GM18951 (cell line): ENCODE measurements around the gene SHISAL2A.

Experiments used
- POLR2A ChIP-seq: IDR thresholded peaks from 4 replicates; pipeline ENCODE4 v1.6.1; 2011; ENCODE audit warnings: mild to moderate bottlenecking; ENCODE audit not compliant: insufficient read length, insufficient read depth; ENCODE audit errors: extremely low read depth
- in situ Hi-C: fragments of 300-500 bp; cut with MboI; formaldehyde crosslinking; loops from one replicate; pipeline ENCODE4 v1.12.0; 2022; ENCODE audit warnings: low sequenced_read_pairs, mixed read lengths, inconsistent platforms; ENCODE audit not compliant: unreplicated experiment

The SHISAL2A gene

DNA sequence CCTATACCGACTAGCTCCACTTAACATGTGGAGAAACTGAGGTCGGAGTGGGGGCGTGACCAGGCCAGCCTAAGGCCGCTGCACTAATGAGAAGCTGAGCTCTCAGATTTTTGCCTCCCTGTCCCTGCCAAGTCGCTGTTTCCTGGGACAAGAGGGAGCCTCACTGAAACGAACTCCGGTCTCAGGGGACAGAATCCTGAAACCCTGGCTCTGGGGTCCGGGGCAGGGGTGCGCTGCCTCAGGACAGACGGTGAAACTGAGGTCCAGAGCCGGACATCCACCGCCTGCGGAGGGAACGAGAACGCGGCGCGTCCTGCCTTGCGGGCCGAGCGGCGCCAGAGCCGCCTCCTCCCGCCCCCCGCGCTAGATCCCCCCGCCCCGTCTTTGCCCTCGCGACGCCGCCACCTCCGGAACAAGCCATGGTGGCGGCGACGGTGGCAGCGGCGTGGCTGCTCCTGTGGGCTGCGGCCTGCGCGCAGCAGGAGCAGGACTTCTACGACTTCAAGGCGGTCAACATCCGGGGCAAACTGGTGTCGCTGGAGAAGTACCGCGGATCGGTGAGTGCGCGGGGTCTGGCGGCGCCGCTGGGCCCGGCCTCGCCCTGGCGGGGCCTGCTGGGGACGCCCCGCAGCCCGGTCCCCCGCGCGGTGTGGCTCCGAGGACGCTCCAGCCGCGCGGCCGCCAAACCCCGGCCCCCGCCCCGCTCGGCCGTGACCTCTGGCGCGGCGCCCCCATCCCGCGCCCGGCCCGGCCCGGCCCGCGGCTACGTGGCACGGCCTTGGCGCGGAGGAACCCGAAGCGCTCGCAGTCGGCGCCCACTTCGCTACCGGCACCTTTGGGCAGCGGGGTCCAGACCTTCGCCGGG lies 30.7 kb upstream of the SHISAL2A start, which contains the start of gene GPX7:
Gene GPX7 (plus strand): TSS at position 381 of the 865 bp plus-strand sequence. CDS start 39 bp downstream, at position 420.
- TF ChIP-seq POLR2A, result peak; percentile 32
- in situ Hi-C loops, result no loop called here

DNA sequence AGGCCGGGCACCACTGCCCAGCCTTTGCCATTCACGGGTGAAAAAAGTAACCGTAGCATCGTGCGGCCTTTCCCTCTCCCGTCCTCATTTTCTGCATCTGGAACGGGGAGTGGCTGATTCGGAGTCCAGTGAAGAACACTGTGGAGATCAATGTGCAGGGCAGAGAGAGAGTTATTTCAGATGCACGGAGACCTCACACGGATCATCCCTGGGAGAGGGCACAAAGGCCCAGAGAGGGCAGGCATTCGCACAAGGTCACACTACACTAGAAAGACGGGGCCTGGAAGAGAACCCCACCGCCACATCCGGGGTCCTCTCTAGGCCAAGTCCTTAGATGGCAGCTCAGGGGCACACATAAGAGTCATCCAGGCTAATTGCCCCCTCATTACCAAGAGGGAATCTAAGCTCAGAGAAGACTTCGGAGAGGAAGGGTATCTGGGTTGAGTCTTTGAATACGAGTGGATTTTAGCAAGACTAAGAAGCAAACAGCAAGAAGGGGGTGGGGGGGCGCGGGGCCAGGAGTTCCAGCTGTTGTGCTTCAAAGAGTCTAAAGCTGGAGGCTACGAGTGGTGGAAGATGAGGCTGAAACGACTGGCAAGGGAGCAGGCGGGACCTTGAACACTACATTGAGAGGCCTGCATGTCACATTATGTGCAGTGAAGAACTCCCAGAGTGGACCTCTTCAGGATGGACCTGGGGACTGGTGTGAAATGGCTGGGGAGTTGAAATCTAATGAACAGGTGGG lies 29.9 kb upstream of the SHISAL2A start:
- in situ Hi-C loops, result no loop called here
- no peak for TF ChIP-seq POLR2A

DNA sequence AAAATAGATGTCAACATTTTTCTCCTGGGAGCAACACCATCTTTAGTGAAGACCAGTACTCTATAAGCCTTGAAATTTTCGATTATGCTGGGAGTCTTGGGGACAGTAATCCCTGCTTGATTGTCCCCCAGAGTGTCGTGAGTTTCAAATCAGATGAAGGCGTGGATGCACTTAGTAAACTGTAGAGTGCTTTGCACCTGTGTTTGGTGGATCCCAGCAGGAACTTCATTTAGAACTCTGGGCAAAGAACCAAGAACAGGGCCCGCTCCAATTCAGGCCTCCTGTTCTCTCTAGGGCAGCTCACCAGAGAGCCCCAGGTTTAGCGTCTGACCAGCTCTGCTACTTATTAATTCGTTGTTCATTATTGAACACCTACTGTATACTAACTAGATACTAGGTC lies 29.3 kb upstream of the SHISAL2A start:
- in situ Hi-C loops, result no loop called here
- no peak for TF ChIP-seq POLR2A

DNA sequence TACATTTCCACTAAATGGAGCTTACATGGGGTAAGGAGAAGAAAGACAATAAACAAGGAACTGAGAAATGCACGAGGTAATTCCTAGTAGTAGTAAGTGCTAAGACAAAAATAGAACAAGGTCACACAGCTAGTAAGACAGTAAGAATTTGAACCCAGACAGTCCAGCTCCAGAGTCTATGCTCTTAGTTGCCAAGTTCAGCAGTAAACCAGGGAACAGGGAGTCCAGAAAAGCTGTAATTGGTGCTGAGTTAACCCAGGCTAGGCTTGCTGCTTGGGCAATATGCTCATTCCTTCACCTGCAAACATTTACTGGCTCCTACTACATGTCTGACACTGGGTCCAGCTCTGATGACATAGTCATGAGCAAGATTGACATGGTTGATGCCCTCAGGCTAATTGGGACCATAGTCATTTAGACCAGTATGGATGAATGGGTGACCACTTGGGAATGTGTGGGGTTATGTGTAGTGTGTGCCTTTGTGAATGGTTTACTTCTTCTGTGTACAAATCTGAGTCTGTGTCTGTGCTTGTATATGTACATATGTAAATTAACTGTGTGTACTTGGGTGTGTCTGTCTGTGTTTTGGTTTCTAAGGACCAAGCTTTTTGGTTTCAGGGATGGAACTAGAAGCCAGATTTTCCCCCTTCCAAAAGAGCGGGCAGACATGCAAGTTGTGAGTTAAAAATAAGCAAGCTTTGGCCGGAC lies 28.8 kb upstream of the SHISAL2A start:
- in situ Hi-C loops, result no loop called here
- no peak for TF ChIP-seq POLR2A

DNA sequence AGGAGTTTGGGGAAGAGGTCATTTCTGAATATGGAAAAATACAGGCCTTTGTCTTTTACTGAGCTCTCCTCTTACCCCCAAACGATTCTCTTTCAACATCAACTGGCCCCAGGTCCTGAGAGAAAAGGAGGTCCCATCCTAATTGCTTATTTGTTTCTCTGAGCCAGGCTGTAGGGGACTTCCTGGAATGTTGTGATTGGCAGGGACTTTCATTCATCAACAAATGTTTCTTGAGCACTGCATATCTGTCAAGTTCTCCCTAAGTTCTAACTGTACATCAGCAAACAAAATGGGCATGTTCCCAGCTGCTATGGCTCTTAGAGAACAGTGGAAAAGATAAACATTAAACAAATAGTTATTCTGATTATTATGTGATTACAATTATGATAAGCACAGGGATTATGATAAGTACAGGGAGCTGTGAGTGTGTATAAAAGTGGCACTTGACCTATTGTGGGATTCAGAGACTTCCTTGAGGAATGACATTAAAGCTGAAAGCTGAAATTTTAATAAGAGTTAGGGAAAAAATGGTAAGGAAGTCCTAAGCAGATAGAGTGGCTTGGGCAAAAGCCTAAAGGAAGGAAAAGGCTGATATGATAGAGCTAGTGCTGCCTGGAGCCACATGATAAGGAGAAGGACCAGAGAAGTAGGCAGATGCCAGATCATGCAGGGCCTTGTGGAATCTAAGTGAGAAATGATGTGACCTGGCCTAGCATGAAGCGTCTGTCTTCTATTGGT lies 19.2 kb upstream of the SHISAL2A start:
- TF ChIP-seq POLR2A, result no peak
- in situ Hi-C loops, result no loop called here

DNA sequence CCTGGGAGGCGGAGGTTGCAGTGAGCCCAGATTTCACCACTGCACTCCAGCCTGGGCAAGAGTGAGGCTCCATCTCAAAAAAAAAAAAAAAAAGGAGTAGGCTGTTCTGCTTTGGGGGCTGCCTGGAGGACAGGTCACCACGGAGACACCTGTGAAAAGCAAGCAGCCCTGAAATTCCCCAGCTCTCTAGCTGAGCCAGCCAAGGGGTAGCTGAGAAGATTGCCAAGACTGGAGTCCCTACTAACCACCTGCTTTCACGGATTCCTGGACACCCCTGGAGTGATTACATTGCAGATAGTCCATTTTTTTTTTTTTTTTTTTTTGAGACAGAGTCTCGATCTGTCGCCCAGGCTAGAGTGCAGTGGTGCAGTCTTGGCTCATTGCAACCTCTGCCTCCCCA lies 18.3 kb upstream of the SHISAL2A start:
- no peak for TF ChIP-seq POLR2A
- in situ Hi-C loops, result no loop called here

DNA sequence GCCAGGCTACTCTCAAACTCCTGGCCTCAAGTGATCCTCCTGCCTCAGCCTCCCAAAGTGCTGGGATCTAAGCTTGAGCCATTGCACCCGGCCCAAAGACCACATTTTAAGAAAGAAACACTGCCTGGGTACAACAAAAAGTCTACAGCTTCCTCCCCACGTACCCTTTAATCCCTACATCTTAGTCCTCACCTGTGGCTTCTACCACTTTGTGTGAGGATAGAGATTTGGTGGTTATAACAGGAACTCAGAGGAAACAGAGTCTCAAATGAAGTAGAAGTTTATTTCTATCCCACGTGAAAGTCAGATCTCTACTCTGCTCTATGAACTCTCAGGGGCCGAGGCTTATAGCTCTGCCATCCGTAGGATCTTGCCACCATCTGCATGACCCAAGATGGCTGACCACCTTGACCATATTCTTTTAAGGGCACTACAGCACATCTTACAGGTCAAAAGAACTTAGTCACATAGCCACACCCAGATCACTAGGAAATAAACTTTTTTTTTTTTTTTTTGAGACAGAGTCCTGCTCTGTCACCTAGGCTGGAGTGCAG lies 17.4 kb upstream of the SHISAL2A start:
- no peak for TF ChIP-seq POLR2A
- in situ Hi-C loops, result no loop called here

DNA sequence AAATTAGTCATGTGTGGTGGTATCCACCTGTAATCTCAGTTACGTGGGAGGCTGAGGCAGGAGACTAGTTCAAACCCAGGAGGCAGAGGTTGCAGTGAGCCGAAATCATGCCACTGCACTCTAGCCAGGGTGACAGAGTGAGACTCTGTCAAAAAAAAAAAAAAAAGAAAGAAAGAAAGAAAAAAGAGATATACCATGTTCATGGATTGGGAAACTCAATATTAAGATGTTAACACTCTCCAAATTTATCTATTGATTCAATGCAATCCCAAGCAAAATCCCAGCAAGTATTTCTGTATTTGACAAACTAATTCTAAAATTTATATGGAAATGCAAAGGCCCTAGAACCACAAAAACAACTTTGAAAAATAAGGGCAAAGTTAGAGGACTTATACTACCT lies 11.0 kb upstream of the SHISAL2A start:
- in situ Hi-C loops, result no loop called here
- TF ChIP-seq POLR2A, result no peak

DNA sequence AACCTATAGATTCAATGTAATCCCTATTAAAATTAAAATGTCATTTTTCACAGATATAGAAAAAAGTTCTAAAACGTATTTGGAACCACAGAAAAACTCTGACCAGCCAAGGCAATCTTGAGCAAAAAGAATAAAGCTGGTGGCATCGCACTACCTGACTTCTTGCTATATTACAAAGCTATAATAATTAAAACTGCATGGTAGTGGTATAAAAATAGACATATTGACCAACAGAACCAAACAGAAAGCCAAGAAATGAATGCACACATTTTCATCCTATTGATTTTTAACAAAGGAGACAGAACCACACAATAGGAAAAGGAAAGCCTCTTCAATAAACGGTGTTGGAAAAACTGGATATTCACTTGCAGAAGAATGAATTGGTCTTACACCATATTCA lies 9.2 kb upstream of the SHISAL2A start:
- in situ Hi-C loops, result no loop called here
- TF ChIP-seq POLR2A, result no peak

DNA sequence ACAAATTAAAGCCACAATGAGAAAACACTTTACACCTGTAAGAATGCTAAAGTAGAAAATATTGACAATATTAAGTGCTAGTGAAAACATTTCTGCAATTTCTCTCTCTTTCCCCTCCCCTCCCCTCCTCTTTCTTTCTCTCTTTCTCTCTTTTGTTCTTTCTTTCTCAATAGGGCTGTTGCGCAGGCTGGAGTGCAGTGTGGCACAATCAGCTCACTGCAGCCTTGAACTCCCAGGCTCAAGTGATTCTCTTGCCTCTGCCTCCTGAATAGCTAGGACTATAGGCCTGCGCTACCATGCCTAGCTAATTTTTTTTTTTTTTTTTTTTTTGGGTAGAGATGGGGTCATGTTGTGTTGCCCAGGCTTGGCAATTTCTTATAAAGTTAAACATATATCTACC lies 5.9 kb upstream of the SHISAL2A start:
- in situ Hi-C loops, result no loop called here
- TF ChIP-seq POLR2A, result no peak

DNA sequence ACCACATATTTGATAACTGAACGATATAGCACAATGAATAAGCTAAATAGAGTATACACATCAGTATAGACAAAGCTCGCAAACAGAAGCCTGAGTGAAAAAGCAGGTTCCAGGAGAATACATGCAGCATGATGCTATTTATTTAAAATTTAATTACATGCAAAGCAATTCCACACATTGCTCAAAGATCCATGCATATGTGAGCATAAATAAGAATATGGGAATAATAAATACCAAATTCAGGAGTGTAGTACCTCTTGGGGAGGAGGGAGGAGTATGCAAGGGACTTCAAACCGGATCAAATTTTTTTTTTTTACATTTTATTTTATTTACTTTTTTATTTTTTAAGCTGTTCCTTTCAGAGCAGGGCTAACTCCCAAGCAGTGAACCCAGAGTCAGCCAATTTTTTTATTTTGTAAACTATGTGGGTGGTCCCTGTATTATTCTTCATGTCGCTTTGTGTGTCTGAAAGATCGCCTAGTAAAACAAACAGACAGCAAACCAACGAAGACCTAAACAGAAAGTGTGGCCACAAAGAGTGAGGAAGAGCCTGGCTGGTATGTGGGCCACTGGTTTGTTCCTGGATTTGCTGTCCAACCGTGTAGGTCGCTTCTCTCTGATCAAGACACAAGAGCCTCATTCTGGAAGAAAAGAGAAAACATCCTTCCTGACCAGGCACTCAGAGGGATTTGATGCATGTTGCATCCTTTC lies 4.2 kb upstream of the SHISAL2A start:
- no peak for TF ChIP-seq POLR2A
- in situ Hi-C loops, result no loop called here

DNA sequence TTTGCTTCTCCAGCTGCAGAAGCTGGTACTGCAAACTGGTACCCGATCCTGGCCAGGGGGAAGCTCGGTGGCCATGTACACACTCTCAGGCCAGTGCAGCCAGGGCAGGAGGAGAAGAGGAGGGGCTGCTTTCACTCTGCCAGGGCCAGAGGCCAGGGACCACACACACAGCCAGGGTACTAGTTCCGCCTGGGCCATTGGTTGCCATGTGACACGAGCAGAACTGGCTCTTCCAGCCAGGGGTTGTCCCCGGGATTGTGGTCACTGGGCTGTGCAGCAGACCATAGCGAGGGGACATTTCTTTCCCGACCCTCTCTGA lies 3.7 kb upstream of the SHISAL2A start:
- in situ Hi-C loops, result no loop called here

DNA sequence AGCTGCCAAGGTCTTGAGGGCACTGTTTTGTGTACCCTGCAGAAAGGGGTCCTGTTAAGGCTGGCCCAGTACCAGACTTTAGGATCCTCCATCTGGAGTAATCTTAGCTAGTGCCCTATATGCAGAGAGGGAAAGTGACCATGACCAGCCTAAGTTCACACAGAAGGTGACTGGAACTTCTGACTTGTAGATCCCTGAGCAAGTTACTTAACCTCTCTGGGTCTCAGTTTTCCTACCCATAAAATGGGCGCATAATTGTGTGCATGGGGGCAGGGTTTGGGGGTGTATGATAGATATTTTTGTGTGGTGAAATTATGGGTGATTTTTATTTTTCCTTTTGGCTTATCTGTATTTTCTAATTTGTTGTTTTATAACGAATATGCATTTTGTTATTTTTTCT lies 3.3 kb upstream of the SHISAL2A start:
- in situ Hi-C loops, result no loop called here
- TF ChIP-seq POLR2A, result no peak

More for the DNA sequence above, 3.7 kb upstream of the SHISAL2A start:
- no peak for TF ChIP-seq POLR2A
